Activated T-cell treated with anti-CD3 and anti-CD28 coated beads for 4 hours (primary cell): ENCODE data around the gene PZP.
"Not testable (repeated sequence)": the region's sequence is repeated elsewhere in the genome, so short reads cannot be mapped to it uniquely, and the experiment has no call there.

Experiments used
- DNase-seq: peaks from one replicate; pipeline ENCODE4 v3.0.0-alpha.2; 2020

The PZP gene

DNA sequence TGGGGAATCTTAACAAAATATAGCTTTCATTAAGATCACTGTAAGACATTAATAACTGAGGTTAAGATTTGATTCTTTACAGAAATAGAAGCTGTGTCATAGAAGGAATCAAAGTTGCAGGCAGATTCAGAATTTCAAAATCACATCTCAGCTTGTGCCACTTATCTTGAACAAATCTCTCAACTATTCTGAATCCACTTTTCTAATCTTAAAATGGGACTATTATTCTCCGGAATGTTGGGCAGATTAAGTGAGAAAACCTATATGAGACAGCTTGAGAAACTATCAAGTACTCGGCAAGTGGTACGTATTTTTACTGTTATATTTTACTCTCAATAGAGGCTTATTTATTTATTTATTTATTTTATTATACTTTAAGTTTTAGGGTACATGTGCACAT, 28.4 kb downstream of the PZP start:
- DNase-seq: no peak

DNA sequence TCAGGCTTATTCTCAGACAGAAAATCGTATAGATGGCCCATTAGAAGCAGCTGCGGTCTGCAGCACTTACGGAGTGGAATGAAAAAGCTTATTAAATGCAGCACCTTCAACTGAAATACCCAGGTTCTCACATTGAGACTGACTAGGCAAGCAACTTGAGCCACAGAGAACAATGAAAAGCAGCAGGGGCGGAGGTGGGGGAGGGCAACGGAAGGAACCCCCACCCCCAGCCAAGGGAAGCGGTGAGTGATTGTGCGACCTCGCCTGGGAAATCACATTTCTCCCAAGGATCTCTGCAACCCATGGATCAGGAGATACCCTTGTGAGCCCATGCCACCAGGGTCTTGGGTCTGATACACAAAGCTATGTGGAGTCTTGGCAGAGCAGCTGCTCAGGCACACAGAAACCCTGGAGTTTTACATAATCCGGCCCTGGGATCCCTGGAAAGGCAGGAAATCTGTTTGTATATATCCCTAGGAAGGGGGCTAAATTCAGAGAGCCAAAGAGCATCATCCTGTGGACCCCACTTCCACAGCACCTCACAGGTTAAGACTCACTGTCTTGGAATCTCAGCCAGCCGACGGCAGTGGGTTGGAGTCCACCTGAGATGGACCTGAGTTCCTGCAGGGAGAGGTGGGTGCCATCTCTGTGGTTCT, 38.1 kb downstream of the PZP start:
- DNase-seq: no peak

GRCh38 chr12:9167345-9167744, 40.9 kb downstream of the PZP start:
- DNase-seq: not testable (repeated sequence)

- no peak for DNase-seq
Measured at GRCh38 chr12:9163392-9163791, 44.8 kb downstream of the PZP start.

DNA sequence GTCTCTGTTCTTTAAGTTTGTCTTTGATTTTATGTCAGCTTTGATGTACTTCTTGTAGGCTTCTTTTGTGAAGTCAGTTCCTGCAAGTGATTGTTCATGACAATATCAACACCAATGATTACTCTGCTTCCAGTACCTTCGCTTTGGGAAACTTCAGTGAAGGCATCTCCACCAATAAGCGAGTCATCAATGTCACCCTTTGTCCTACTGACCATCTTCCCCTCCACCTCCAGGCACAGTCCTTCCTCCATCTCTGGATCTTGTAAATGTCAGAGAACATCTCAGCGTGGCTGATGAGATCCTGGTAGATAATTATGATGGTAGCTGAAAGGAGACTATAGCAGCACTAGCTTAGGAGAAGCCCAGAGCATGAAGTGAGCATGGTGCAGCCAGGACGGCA, 52.1 kb downstream of the PZP start:
- no peak for DNase-seq

DNA sequence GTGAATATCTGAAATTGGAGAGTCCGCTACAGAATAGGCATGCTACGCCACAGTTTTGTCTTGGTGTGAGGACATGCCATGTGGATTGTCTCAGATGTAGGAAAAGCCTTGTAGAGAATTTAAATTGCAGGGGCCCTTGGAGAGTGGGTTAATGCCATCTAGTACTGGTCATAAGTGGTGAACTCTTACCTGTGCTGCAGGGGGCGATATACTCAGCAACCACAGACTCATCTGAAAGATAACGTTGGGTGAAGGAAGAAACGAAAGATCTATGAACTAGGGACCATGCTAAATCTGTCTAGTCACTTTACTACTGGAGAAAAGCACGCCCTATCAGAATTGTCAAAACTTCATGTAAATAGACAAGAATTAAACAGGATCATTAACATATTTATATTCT, 58.8 kb downstream of the PZP start:
- no peak for DNase-seq

GRCh38 chr12:9148926-9149325, 59.3 kb downstream of the PZP start:
- DNase-seq: no peak

DNA sequence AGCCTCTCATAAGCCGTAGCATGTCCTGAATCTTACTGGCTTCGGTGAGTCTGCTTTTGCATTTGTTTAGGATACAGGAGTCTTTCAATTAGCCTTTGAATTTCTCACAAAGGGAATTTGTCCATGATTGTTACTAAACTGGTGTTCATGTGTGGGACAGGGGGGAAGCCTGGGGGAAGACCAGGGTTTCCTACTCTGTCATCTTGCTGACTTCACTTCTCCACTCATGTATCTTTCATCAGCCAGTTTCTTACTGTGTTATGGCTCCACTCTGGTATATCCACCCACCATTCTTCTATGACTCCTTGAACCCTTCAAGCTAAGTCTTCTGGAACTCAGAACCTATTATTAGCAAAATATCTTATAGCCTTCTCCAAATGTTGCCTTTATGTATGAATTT, 60.7 kb downstream of the PZP start:
- DNase-seq: no peak

DNA sequence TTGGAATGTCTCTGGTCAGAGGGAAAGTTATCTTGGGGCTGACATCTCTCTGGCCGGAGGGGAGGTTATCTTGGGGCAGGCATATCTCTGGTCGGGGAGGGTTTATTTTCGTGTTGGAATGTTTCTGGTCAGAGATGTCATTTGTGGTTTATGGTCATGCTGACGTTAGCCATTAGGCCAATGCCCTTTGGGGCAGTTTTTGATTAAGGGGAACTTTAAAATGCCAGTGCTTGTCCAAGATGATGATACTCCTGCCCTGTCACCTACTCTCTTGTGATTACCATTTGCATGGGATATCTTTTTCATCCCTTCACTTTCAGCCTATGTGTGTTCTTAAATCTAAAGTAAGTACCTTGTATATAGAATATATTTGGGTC, 63.5 kb downstream of the PZP start:
- no peak for DNase-seq

GRCh38 chr12:9143929-9144729, 64.1 kb downstream of the PZP start:
- no peak for DNase-seq

GRCh38 chr12:9143137-9143536, 65.1 kb downstream of the PZP start:
- no peak for DNase-seq

GRCh38 chr12:9139588-9140290, 68.5 kb downstream of the PZP start:
- DNase-seq: not testable (repeated sequence)

DNA sequence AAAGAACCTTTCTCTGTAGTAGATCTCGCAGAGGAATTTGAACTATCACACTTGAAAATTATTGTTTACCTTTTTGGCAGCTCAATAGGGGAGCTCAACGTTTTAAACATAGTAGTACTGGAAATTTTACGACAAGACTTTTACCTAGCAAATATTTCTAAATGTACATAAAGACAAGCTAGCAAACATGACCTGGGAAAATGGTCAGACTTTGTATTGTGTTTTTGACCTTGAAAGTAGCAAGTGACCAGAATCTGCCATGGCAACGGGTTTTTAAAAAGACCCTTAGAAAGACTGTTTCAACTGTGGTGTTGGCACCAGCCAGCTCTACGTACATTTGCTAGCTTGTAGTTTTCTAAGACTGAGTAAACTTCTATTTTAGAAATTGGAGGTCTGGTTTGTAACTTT, 72.3 kb downstream of the PZP start:
- DNase-seq: no peak

GRCh38 chr12:9134981-9135628, 73.1 kb downstream of the PZP start:
- DNase-seq: no peak

- no peak for DNase-seq
Measured at GRCh38 chr12:9133216-9133916, 74.8 kb downstream of the PZP start.

- DNase-seq: no peak
Measured at GRCh38 chr12:9132008-9132535, 76.1 kb downstream of the PZP start.

- DNase-seq: no peak
Measured at GRCh38 chr12:9130244-9130643, 78.0 kb downstream of the PZP start.

GRCh38 chr12:9127936-9128663, 80.1 kb downstream of the PZP start:
- DNase-seq: no peak

- DNase-seq: no peak
Measured at GRCh38 chr12:9127484-9127883, 80.7 kb downstream of the PZP start.

DNA sequence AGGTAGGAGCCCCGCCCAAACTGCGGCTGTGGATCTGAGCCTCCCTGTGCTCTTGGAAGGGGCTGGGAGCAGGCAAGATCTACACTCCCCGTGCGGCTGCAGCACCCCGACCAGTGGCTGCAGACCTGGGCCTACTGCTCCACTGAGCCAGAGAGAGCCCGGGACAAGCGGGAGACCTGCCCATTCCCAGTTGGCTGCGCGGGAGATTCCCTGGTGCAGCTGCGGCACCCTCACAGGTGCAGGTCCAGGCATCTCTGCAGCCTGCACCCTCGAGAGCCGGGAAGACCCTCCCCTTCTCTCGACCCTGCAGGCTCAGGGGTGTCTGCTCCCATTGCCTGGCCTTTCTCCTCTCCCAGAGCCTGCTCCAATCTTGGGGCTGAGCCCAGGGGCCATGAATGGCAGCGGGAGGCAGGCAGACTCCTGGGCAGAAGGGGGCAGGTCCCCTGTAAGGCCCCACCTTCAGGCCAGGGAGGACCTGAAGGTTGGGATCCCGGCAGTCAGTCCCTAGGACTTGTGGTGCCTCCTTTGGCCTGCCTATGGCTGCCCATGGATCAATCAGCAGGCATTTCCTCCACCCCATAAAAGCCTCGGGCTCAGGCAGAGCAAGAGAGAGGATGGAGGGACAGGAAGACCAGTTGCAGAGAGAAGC, 83.7 kb downstream of the PZP start:
- DNase-seq: no peak

GRCh38 chr12:9123781-9124382, 84.3 kb downstream of the PZP start:
- DNase-seq: no peak
